DMS79 treated with DMSO at 0.1 percent for 48 hours (cell line): ENCODE measurements around the gene AGAP3.
"Not testable (repeated sequence)": the region's sequence is repeated elsewhere in the genome, so short reads cannot be mapped to it uniquely, and the experiment has no call there.

Experiments used
- DNase-seq: peaks from one replicate; lab custom pipeline; 2025; lab: John Stamatoyannopoulos, UW

Gene AGAP3

DNA sequence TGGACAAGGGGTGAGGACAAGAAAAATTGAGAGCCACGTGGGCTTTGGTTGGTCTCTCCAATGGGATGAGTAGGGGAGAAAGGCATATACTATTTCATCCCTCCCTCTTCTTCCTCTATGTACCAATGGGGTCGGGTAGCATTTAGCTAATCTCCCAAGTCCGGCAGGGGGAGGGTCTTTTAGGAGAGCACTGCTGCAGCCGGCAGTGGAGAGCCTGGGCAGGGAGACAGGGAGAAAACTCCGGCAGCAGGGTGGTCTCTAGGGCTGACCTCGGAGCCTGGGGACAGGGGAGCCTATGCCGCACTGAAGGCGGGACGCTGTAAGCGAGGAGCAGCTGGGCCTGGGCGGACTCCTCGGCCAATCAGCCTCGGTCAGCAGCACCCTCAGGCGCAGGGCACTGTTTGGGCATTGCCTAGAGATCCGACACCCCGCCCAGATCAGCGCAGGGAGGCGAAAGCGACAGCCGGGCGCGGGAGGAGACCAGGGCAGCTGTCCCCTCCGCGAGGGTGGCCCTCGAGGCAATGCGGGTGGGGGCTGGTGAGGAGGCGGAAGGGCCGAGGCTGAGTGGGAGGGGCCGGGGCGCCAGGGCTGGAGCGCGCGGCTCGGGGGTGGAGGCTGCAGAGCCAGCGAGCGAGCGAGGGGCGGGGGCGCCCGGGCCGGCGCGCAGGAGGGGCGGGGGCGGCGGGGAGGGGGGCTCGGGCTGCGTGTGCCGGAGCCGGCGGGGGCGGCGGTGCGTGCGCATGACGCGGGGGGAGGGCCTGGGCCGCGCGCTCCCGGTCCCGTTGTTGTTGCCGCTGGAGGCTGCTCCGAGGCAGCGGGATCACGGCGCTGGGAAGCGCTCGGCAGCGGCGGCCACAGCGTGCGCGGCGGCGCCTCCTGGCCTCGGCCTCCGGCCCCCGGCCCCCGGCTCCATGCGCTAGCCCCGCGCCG lies at the start of gene AGAP3:
Gene AGAP3, plus strand, starts transcription at position 785 of the 930 bp plus-strand sequence. CDS start 267 bp downstream, outside the sequence.
- peak; percentile 18 for DNase-seq

DNA sequence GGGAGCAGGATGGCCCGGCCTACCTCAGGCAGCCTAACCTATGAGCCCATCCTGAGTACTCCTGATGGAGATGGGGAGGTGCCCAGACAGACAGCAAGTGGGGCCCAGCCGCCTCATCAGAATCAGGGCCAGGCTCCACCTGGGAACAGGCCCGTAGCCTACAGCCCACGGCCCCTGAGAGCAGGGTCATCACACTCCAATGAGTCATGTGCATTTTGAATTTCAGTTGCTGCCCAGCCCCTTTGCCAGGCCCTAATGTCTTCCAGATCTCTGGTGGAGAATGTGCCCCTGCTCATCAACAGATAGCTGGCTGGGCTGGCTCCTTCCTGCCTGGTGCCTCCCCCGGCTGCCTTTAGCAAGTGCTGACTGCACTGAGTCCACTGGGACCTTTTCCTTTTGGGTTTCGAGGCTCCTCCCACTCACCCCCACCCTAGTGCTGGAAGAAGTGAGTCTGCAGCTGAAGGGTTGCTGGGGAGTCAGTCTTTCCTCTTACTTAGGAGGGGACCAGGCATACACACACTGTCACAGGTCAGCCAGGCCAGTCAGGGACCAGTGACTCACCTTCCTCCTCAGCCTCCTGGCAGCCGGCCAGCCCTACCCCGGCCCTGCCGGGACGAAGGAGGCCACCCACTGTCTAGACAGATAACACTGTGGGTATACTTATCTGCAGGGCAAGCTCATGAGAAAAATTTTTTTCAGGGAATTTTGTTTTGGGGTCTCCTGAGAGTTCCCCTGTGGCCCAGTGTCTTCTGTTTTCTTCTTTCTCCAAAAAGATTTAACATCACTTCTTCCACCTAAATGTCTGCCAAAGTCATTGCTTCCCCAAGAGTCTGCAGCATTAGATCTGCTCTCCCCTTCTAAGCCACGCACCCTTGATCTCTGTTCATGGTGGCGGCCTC lies 47.1 kb upstream of the AGAP3 start:
- DNase-seq: no peak

DNA sequence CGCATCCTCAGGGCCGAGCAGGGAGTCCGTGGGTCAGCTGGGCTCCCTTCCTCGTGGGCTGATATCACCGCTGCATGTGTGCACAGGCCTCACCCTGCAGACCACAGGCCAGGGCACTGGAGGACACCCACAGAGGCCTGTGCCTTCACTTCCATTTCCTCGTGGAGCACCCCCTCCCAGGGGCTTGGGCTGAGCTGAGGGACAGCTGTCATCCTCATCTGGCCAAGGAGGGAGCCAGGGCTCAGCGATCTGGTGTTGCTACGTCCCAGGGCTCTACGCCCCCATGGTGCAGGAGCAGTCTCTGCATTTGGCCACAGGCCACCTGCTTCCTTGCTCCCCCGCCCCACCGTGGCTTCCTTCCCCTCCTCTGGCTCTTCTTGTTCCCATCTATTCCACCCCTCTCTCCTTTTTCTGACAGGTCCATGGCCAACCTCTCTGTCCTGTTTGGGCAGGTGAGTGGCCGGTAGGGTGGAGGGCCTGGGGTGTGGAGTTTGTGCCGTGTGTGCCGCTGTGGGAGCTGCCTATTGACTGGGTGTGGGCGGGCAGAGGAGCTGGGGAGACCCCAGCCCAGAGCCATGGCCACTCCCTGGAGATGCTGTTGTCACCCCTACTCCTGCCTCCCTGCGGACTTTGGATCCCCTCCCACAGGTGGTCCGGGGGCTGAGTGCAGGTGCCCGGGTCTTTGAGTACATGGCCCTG lies 46.3 kb upstream of the AGAP3 start:
- DNase-seq: no peak

DNA sequence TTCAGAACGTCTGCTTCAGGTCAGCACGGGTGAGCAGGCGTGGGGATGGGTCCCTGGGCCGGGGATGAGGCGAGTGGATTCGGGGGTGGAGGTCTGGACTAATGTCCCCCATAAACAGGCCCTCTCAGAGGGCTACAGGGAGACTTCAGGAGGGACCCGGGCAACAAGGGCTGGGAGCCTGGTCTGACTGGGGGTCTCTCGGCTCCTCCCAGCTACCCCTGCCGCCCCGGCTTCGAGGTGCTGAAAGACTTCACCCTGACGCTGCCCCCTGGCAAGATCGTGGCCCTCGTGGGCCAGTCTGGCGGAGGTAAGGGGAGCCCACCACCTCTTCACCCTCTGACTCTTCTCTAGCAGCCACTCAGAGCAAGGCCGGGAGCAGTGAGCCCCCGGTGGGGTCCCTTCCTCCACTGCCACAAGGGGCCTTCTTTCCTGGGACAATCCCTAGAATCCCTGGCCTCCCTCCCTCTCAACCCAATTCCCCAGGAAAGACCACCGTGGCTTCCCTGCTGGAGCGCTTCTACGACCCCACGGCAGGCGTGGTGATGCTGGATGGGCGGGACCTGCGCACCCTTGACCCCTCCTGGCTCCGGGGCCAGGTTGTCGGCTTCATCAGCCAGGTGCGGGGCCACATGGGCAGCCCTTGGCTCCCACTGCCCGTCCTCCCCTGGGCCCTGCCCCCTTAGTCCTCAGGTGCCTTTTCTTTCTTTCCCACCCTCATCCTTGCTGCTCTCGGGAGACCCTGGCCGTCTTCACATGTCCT lies 45.5 kb upstream of the AGAP3 start:
- no peak for DNase-seq

DNA sequence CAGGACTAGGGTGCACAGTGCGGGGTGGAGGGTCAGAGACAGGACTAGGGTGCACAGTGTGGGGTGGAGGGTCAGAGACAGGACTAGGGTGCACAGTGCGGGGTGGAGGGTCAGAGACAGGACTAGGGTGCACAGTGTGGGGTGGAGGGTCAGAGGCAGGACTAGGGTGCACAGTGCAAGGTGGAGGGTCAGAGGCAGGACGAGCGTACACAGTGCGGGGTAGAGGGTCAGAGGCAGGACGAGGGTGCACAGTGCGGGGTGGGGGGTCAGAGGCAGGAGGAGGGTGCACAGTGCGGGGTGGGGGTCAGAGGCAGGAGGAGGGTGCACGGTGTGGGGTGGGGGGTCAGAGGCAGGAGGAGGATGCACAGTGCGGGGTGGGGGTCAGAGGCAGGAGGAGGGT lies 42.8 kb upstream of the AGAP3 start:
- DNase-seq: not testable (repeated sequence)

DNA sequence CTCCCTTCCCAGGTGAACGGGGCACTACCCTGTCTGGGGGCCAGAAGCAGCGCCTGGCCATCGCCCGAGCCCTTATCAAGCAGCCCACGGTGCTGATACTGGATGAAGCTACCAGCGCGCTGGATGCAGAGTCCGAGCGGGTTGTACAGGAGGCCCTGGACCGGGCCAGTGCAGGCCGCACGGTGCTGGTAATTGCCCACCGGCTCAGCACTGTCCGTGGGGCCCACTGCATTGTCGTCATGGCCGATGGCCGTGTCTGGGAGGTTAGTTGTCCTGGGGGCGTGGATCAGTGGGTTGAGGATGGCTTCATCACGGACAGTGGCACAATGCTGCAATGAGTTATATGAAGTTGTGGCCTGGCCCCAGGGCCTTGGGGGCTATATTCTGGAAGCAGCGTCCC lies 42.3 kb upstream of the AGAP3 start:
- DNase-seq: no peak

DNA sequence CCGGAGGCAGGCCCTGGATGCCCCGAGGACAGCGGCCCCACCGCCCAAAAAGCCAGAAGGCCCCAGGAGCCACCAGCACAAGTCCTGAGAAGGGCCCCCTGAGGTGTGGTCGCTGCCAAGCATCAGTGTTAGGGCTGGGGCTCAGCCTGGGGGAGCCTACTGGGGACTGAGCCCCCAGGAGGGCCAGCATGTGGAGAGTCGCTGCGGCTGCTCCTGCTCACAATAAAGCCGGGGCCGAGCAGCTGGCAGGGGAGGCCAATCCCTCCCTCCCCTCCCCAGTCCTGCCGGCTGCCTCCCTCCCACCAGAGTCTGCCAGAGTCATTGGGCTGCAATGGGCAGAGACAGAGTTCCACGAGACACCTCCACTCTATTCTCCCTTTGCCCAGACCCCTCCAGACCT lies 41.0 kb upstream of the AGAP3 start:
- DNase-seq: no peak

DNA sequence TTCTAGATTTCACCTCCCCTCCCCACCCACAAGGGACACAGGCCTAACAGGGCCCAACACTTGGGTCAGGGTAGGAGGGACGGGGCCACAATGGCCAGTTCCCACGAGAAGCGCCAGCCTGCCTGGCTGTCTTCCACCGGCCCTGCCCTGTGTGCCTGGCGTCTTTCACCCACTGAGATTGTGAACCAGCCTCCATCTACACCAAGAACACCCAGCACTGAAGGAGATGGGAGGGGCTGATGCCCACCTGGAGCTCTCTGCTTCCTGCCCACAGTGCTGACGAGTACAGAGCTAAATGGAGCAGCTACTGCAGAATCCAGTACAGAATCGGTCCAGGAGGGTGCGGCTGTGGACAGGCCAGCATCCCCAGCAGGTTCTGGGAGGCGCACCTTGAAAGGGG lies 40.3 kb upstream of the AGAP3 start:
- DNase-seq: no peak

DNA sequence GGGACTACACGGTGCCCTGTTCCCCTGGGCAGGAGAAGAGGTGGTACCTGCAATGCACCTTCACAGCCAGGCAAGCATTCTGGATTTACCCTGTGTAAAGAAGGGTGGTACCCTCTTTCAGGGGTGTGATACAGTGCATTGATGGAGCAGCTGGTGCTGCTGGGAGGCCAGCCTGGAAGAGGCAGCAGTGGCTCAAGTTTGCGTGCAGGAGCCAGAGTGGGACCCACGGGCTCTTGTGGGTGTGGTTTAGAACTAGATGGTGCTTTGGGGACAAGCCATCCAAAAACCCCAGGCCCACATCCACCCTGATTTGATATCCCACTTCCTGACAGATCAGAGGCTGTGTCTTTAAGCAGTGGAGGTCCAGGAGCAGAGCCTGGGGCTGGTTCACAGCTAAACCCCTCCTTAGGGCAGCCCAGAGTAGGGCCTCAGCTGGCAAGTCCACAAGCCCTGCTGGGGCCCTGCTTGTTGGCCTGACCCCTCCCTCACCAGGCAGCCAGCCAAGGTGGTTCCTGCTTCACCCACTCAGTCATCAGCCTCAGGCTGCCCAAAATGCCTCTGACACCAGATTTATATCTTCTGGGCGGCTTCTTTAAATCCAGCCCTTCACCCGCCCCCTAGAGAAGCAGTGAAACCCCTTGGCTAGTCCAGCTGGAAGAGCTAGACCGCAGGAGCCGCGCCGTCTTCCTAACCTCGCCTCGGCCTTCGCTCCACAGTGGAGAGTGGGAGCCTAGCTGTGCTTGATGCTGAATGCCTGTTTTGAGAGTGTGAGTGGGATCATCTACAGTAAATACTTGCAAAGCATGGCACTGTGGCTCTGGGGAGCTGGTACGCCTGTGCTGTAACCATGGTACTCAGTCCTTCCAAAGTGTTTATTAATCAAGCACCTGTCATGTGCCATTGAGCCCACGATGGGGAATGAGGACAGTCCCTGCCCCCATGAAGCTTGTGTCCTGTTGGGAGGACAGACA lies 39.4 kb upstream of the AGAP3 start:
- peak; percentile 27 for DNase-seq

DNA sequence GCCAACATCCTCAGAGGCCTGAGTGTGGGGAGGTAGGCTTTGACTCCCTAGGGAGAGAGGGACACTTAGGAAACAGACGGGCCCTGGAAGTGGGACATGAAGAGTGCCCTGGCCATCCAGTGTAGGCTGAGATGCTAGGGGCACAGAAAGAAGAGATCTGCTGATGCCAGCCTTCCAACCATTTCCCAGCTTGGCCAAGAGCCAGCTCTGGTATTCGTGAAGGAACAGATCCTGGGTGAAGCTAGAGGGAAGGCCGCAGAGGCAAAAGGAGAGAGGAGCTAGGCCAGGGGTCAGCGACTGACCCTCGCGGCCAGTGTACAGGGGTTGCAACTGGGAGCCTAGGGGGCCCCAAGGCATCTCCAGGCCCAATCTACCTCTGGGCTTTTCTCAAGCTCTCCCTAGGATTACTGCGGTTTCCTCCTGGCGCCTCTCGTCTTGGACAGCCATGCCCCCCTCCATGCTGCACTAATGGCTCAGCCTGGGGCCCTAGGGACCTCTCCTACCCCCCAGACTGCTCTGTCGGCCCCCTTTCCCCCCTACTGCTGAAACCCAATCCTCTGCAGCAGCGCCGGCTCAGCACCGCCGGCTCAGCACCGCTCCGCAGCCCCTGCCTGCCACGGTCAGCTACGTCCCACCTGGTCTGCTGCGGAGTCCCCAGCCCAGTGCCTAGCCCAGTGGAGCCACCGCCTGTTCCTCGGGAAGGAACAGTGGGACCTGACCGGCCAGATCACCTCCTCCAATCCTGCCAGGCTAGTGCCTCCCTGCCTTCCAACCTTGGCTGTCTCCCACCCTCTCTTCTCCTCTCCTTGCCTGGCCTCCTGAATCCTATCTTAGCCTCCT lies 38.1 kb upstream of the AGAP3 start, which contains the start of gene ASIC3:
Gene ASIC3, plus strand, starts transcription at position 556 of the 840 bp plus-strand sequence. CDS start 355 bp downstream, outside the sequence.
- no peak for DNase-seq

DNA sequence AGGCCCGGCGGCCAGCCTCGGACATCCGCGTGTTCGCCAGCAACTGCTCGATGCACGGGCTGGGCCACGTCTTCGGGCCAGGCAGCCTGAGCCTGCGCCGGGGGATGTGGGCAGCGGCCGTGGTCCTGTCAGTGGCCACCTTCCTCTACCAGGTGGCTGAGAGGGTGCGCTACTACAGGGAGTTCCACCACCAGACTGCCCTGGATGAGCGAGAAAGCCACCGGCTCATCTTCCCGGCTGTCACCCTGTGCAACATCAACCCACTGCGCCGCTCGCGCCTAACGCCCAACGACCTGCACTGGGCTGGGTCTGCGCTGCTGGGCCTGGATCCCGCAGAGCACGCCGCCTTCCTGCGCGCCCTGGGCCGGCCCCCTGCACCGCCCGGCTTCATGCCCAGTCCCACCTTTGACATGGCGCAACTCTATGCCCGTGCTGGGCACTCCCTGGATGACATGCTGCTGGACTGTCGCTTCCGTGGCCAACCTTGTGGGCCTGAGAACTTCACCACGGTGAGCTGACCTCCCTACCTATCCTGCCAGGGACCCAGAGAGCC lies 37.3 kb upstream of the AGAP3 start:
- no peak for DNase-seq

DNA sequence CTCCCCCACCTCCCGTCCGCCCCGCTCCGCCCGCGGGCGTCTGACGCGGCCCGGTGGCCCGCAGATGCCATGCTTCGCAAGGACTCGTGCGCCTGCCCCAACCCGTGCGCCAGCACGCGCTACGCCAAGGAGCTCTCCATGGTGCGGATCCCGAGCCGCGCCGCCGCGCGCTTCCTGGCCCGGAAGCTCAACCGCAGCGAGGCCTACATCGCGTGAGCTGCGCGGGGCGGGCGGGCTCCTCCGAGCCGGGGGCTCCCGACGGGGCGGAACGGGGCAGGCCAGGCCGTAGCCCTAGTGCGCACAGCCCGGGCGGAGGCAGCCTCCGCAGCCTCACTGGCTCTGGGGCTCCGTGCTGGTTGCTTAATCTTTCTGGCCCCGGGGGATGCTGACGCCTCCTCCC lies 35.2 kb upstream of the AGAP3 start:
- DNase-seq: no peak

DNA sequence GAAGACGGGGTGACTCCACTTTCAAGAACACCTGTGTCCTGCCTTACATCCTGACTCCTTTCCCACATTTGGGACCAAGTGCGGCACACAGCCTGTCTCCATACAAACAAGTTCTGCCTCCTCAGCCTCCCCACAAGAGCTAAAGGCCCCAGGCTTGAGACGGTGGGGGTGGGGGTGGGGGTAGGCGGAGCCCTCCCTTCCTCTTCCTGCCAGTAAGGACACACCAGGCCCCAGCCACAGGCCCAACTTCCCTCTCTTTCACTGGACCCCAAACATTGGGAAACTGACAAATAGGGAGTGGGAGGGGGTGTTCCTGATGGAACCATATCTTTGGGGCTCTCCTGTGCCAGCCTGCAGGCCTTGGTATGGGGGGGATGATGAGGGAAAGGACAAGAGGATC lies 33.2 kb upstream of the AGAP3 start:
- no peak for DNase-seq

DNA sequence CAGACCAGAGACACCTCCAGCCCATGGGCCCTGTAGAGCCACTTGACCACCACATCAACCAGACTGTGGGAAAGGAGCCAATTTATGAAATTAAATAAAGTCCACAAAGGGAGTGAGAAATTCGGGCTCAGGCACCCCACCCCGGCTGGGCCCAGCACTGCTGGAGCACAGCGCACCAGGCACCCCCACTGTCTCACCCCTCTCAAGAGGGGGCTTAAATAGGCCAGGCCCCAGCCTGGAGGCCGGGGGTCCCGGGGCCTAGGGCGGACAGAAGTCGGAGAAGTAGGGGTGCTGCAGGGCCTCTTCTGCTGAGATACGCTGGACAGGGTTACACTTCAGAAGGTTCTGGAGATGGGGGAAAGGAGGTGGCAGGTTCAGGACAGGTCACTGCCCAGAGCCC lies 32.5 kb upstream of the AGAP3 start:
- no peak for DNase-seq

DNA sequence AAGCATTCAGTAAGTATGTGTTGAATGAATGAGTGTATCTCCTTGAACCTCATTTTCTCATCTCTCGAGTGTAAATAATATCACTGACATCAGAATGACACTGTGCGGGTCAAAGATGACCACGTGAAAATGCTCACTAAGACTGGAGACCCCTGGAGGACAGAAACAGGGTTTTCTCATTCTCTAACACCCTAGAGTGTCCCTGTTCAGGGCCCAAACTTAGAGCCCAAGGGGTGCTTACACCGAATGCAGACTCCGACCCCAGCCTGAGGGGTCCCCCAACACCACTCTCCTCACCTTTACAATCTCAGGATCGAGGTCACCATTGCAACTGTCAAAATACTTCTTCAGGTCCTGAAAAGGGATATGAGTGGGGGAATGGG lies 30.0 kb upstream of the AGAP3 start:
- no peak for DNase-seq

DNA sequence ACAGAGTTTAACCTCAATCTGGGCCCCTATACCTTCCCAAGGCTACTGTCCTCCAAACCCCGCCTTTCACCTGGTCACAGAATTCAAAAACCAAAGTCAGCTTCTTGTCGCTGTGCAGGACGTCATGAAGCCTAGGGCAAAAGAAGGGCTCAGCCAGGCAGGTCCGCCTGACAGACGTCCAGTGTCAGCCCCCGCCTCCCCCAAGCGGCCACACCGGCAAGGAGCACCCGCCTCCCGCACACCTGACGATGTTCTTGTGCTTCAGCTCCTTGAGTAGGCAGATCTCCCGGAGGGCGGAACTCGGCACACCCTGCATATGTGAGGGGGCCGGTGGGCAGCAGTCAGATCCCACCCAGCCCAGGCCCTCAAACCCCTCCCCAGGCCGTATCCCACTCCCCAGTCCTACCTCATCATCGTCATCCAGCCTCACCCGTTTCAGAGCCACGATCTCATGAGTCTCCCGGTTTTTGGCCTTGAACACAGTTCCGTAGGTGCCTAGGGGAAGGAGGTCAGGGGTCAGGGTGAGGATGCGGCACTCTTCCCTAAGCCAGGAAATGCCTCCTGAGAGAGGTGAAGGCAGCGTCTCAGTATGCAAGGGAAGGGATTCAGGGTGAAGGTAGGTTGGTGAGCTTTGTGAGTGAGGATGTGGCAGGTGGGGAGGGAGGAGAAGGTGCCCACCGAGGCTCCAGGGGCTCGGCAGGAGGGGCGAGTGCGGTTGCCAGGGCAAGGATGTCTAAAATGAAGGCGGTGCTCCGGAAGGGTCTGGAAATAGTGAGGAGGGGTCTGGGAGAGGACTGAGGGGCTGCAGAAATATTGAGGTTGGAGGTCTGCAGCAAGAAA lies 29.4 kb upstream of the AGAP3 start:
- no peak for DNase-seq

DNA sequence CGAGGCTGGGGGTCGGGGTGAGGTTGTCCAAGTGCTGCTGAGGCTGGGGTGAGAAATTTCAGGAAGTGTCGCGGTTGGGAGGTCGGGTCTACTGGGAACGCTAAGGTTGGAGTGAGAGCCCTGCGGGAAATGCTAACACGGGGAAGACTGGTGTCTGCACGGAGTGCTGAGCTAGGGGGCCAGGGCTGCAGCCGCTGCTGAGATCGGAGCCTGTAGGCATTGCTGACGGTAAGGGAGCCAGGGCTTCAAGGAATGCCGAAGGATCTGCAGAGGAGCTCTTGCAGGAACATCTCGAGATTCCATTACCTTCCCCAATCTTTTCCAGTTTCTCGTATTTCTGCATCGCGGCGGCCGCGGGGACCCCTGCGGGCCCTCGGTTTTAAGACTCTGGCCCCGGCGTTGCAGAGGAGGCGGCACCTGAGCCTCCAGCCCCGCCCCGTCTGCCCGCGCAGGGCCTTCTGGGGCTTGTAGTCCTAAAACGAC lies 28.7 kb upstream of the AGAP3 start, which contains the start of gene CDK5:
Gene CDK5, minus strand, starts transcription at position 392 of the 483 bp plus-strand sequence. Its CDS starts 49 bp downstream, at position 343.
- DNase-seq: no peak
